CD4-positive, alpha-beta T cell treated with Interleukin-15 for 4 hours (primary cell): ENCODE measurements around the gene HEPHL1.
"Not testable (repeated sequence)": the region's sequence is repeated elsewhere in the genome, so short reads cannot be mapped to it uniquely, and the experiment has no call there.

Experiments
- DNase-seq: peaks from one replicate; pipeline ENCODE4 v3.0.0-alpha.2; 2020; ENCODE audit warnings: low spot score

Gene HEPHL1

DNA sequence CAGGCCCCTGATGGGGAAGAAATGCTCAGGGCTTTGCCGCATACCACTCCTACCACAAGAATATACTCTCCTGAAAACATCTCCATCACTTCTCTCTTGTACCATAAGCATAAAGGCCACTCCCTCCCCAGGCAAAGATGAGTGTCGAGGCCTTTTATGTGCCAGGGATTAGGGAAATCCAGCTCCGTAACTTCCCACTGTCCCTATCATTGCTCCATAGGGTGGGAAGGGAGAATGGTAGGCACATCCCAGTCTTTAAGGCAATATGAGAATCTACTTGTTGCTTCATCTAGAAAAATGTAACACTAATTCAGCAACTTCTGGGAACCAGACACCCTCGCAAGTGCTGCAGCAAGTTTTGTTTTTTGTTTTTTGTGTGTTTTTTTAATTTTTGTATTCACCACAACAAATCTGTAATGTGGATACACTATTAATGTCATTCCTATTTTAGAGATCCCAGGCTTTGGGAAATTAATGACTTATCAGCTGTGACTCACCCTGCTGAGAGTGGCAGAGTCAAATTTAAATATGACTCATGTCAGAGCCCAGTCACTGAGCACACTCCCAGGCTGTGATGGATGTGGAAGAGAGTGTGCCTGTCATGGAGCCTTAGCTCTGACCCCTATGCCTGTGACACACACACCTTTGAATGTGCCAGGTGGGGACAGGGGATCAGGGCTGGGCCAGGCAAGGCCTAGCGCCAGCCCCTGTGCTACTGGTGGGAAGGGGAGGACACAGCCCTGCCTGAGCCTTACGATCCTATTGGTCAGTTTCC is 130.9 kb downstream of the HEPHL1 start:
- DNase-seq, result no peak

DNA sequence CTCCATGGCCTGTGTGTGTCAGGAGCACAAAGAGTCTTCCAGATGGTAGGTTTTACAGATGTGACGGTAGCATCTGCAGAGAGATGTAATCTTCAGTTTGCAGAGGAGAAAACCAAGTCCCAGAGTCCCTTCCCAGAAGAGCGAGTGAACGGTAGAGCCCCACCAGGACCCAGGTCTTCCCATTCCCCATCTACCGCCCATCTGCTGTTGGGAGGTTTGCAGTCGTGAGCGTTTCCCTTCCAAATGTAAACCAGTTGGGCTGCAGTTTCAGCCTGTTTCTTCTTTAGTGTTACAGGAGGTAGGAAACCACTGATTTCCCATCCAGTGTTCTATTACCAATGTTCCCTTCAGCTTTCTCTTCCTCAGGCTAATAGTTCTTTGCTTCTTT is 131.5 kb downstream of the HEPHL1 start:
- no peak for DNase-seq

- no peak for DNase-seq
Observed at GRCh38 chr11:94153320-94153719, 132.2 kb downstream of the HEPHL1 start.

DNA sequence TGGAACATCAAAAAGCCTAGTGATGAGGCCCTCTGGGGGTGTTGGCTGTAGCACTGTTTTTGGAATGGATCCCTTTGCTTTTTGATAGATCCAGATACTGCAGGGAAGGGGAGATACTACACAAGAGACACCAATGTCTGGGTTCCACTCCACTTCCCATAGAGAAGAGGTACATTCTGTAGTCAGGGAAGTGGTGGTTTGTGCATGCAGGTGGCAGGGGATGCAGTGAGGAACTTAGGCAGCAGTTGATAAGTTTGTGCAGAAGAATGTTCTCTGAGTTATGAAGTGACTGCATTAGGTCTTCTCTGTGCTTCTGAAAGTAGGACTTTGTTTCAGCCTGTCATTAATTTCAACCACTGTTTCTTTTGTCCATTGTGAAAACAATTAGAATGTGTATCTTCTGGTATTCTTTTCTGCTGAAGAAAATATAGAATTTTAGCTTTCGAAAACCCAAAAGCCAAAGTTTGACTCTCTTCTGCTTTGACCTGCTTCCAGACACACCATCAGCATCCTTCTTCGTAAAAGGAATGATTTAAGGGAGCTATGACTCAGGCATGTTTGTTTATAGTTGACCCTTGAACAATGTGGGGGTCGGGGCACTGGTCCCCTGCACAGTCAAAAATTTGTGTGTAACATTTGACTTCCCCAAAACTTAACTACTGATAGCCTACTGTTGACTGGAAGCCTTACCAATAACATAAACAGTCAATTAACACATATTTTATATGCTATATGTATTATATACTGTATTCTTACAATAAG is 133.1 kb downstream of the HEPHL1 start:
- no peak for DNase-seq

DNA sequence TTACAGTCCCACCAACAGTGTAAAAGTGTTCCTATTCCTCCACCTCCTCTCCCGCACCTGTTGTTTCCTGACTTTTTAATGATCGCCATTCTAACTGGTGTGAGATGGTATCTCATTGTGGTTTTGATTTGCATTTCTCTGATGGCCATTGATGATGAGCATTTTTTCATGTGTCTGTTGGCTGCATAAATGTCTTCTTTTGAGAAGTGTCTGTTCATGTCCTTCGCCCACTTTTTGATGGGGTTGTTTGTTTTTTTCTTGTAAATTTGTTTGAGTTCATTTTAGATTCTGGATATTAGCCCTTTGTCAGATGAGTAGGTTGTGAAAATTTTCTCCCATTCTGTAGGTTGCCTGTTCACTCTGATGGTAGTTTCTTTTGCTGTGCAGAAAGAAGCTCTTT is 136.2 kb downstream of the HEPHL1 start:
- not testable (repeated sequence) for DNase-seq
